IMR-90 (cell line): ENCODE results near the gene RMDN2. TPM values are rescaled to one million over a fixed set of nuclear protein-coding genes. Genes with fewer than 3 reads are reported as not detected.

ENCODE experiments used
- ATAC-seq: fragments of 200-7000 bp; cut with Tn5 transposase; 2 replicates; pipeline ENCODE4 v1.9.1; 2020; ENCODE audit warnings: low read depth, mild to moderate bottlenecking, moderate library complexity
- BruUV-seq: library from RNA; stranded (reverse); fragments of 400-500 nt; replicated peaks from 2 replicates; lab custom pipeline; 2021; lab: Mats Ljungman, UMichigan
- CTCF ChIA-PET: fragments of 300-600 bp; formaldehyde crosslinking; extraction: SDS; loops from one replicate; lab custom pipeline; 2021; ENCODE audit warnings: antibody characterized with exemption; lab: Yijun Ruan, JAX
- POLR2A ChIA-PET: fragments of 300-600 bp; sonication (Branson Sonifier 250); formaldehyde crosslinking; loops from one replicate; lab custom pipeline; 2022; ENCODE audit warnings: antibody characterized with exemption; ENCODE audit not compliant: unreplicated experiment; lab: Charles Lee
- DNase-seq: peaks from one replicate; pipeline ENCODE4 v3.0.0; 2013
- H2AFZ ChIP-seq: replicated peaks from 2 replicates; pipeline ENCODE3; 2013; ENCODE audit warnings: low read length, mild to moderate bottlenecking; ENCODE audit not compliant: poor library complexity
- H2AK5ac ChIP-seq: 2 replicates; pipeline ENCODE4 v1.6.1; 2013; ENCODE audit warnings: low read depth, low read length, inconsistent platforms
- H2AK9ac ChIP-seq: replicated peaks from 2 replicates; pipeline ENCODE3; 2013; ENCODE audit warnings: mild to moderate bottlenecking, low read depth, low read length, moderate library complexity; ENCODE audit not compliant: poor library complexity
- H2BK120ac ChIP-seq: 2 replicates; pipeline ENCODE4 v1.6.1; 2013; ENCODE audit warnings: low read depth, low read length, inconsistent platforms
- H2BK15ac ChIP-seq: 3 replicates; pipeline ENCODE4 v1.6.1; 2013; ENCODE audit warnings: low read depth, low read length, inconsistent platforms
- H2BK20ac ChIP-seq: 2 replicates; pipeline ENCODE4 v1.6.1; 2013; ENCODE audit warnings: low read depth, mild to moderate bottlenecking, inconsistent platforms, low read length, moderate library complexity
- H2BK5ac ChIP-seq: 2 replicates; pipeline ENCODE4 v1.6.1; 2013; ENCODE audit warnings: mild to moderate bottlenecking, low read depth, low read length, inconsistent platforms; ENCODE audit not compliant: poor library complexity, severe bottlenecking
- H3K14ac ChIP-seq: replicated peaks from 2 replicates; pipeline ENCODE4 v1.6.1; 2013; ENCODE audit warnings: low read depth, low read length, inconsistent platforms
- H3K18ac ChIP-seq: 2 replicates; pipeline ENCODE4 v1.6.1; 2013; ENCODE audit warnings: low read depth, low read length, control low read depth
- H3K23ac ChIP-seq: 2 replicates; pipeline ENCODE4 v1.6.1; 2013; ENCODE audit warnings: low read depth, low read length, inconsistent platforms
- H3K27ac ChIP-seq: 2 replicates; pipeline ENCODE4 v1.5.1; 2013; ENCODE audit warnings: mild to moderate bottlenecking, control low read depth, low read length; ENCODE audit not compliant: insufficient read depth
- H3K27me3 ChIP-seq: 2 replicates; pipeline ENCODE4 v1.6.1; 2013; ENCODE audit warnings: low read length; ENCODE audit not compliant: control insufficient read depth, insufficient read depth
- H3K36me3 ChIP-seq: 2 replicates; pipeline ENCODE4 v1.6.1; 2013; ENCODE audit warnings: low read length, mixed read lengths; ENCODE audit not compliant: control insufficient read depth, insufficient read depth
- H3K4ac ChIP-seq: 2 replicates; pipeline ENCODE4 v1.6.1; 2013; ENCODE audit warnings: low read depth, low read length, inconsistent platforms
- H3K4me1 ChIP-seq: 2 replicates; pipeline ENCODE4 v1.6.1; 2013; ENCODE audit warnings: low read length, mixed read lengths; ENCODE audit not compliant: control insufficient read depth, insufficient read depth
- H3K4me2 ChIP-seq: 2 replicates; pipeline ENCODE4 v1.6.1; 2013; ENCODE audit warnings: low read depth, mild to moderate bottlenecking, control low read depth, low read length, moderate library complexity
- H3K4me3 ChIP-seq: 2 replicates; pipeline ENCODE4 v1.5.1; 2013; ENCODE audit warnings: low read depth, mild to moderate bottlenecking, control low read depth, low read length, moderate library complexity; ENCODE audit not compliant: insufficient read depth
- H3K56ac ChIP-seq: 2 replicates; pipeline ENCODE4 v1.6.1; 2013; ENCODE audit warnings: low read length, inconsistent platforms; ENCODE audit not compliant: insufficient read depth; ENCODE audit errors: extremely low read depth
- H3K79me1 ChIP-seq, 2 experiments: 2 replicates each; pipeline ENCODE4 v1.6.1; 2013; ENCODE audit warnings: low read length in 2 of 2, inconsistent platforms in 1 of 2, low read depth in 1 of 2
- H3K9ac ChIP-seq: 2 replicates; pipeline ENCODE4 v1.6.1; 2013; ENCODE audit warnings: low read depth, low read length, control low read depth
- H3K9me1 ChIP-seq: 2 replicates; pipeline ENCODE4 v1.6.1; 2013; ENCODE audit warnings: low read length, inconsistent platforms; ENCODE audit not compliant: insufficient read depth
- H3K9me3 ChIP-seq: 2 replicates; pipeline ENCODE4 v1.6.1; 2013; ENCODE audit warnings: low read length; ENCODE audit not compliant: control insufficient read depth, insufficient read depth
- H4K20me1 ChIP-seq: 2 replicates; pipeline ENCODE4 v1.6.1; 2013; ENCODE audit warnings: low read length, inconsistent platforms; ENCODE audit not compliant: insufficient read depth
- H4K5ac ChIP-seq: 2 replicates; pipeline ENCODE4 v1.6.1; 2013; ENCODE audit warnings: mild to moderate bottlenecking, low read depth, low read length, control low read depth
- H4K8ac ChIP-seq, 2 experiments: 2 replicates each; pipeline ENCODE4 v1.6.1; 2013; ENCODE audit warnings: low read depth in 2 of 2, low read length in 2 of 2, control low read depth in 1 of 2, inconsistent platforms in 1 of 2
- H4K91ac ChIP-seq: 2 replicates; pipeline ENCODE4 v1.6.1; 2013; ENCODE audit warnings: low read depth, low read length, inconsistent platforms; ENCODE audit not compliant: insufficient read depth
- BHLHE40 ChIP-seq: fragments of 150-350 bp; IDR thresholded peaks from 2 replicates; pipeline ENCODE4 v1.6.1; 2016; ENCODE audit warnings: mild to moderate bottlenecking, low read depth, low read length
- CEBPB ChIP-seq: IDR thresholded peaks from 2 replicates; pipeline ENCODE4 v1.6.1; 2012; ENCODE audit warnings: low read depth, low read length, improper control_type of control experiment
- CTCF ChIP-seq: conservative IDR thresholded peaks from 2 replicates; pipeline ENCODE4 v1.5.1; 2012; ENCODE audit warnings: mild to moderate bottlenecking, low read depth, low read length, improper control_type of control experiment
- MAFK ChIP-seq: IDR thresholded peaks from 2 replicates; pipeline ENCODE4 v1.6.1; 2012; ENCODE audit warnings: low read depth, low read length, improper control_type of control experiment
- MXI1 ChIP-seq: IDR thresholded peaks from 2 replicates; pipeline ENCODE4 v1.6.1; 2012; ENCODE audit warnings: low read depth, mild to moderate bottlenecking, low read length, moderate library complexity, borderline replicate concordance
- NFE2L2 ChIP-seq: fragments of 150-350 bp; IDR thresholded peaks from 2 replicates; pipeline ENCODE4 v1.6.1; 2016; ENCODE audit warnings: low read depth, mild to moderate bottlenecking, low read length
- RAD21 ChIP-seq: IDR thresholded peaks from 2 replicates; pipeline ENCODE4 v1.6.1; 2012; ENCODE audit warnings: low read length, improper control_type of control experiment
- RCOR1 ChIP-seq: IDR thresholded peaks from 2 replicates; pipeline ENCODE4 v1.6.1; 2012; ENCODE audit warnings: mild to moderate bottlenecking, low read length, improper control_type of control experiment; ENCODE audit not compliant: insufficient replicate concordance
- RFX5 ChIP-seq: IDR thresholded peaks from 2 replicates; pipeline ENCODE4 v1.8.0; 2012; ENCODE audit warnings: low read depth, mild to moderate bottlenecking, low read length, moderate library complexity
- SMC3 ChIP-seq: fragments of 150-350 bp; IDR thresholded peaks from 2 replicates; pipeline ENCODE4 v1.6.1; 2016; ENCODE audit warnings: low read depth, mild to moderate bottlenecking, antibody characterized with exemption, low read length, moderate library complexity
- USF2 ChIP-seq: fragments of 150-350 bp; IDR thresholded peaks from 2 replicates; pipeline ENCODE4 v1.6.1; 2017; ENCODE audit warnings: mild to moderate bottlenecking, antibody characterized with exemption, low read length, low read depth
- WGBS, 2 experiments: methylation state at CpG; one replicate each; pipeline versions ENCODE4 v1.1.5 to v1.1.7; 2013; ENCODE audit warnings: missing lambda C conversion rate in 2 of 2; ENCODE audit not compliant: insufficient read length in 1 of 2; ENCODE audit errors: extremely low coverage in 2 of 2; 5-methylcytosine and 5-hydroxymethylcytosine counted together
- dilution Hi-C: fragments of 300-500 bp; cut with HindIII; formaldehyde crosslinking; loops from one replicate; pipeline ENCODE4 v1.14.3; 2018; ENCODE audit warnings: low sequenced_read_pairs; ENCODE audit not compliant: unreplicated experiment
- in situ Hi-C: fragments of 300-500 bp; cut with MboI; formaldehyde crosslinking; loops from 3 replicates; pipeline ENCODE4 v1.14.3; 2019; ENCODE audit warnings: low sequenced_read_pairs, inconsistent platforms, mixed read lengths
- intact Hi-C: fragments of 100-400 bp; cut with micrococcal nuclease; formaldehyde crosslinking; loops from 2 replicates; pipeline ENCODE4 v1.10.0; 2022
- polyA plus RNA-seq, 3 experiments: library from polyadenylated mRNA; depleted of rRNA; stranded (reverse); fragments of >200 nt; gene quantifications; 2 replicates each; pipeline ENCODE4 v1.2.3, GENCODE V29; 2012; ENCODE audit warnings: low replicate concordance in 1 of 3
- total RNA-seq: library from RNA; depleted of rRNA; stranded (reverse); fragments of >200 nt; gene quantifications from 2 replicates; pipeline ENCODE4 v1.2.3, GENCODE V29; 2012

RMDN2 gene
- total and polyA plus RNA-seq, 2 of the 4 experiments (the other 2 are of a cell fraction), result 2.3 to 3.0 TPM

GRCh38 chr2:38029512-38029911, 104.4 kb downstream of the RMDN2 start:
- no peak overlapping the region for H3K9ac ChIP-seq
- no peak for DNase-seq
- POLR2A ChIA-PET, result no interaction called here

More at GRCh38 chr2:38029512-38029911, 104.4 kb downstream of the RMDN2 start:
- Histone ChIP-seq H2BK5ac (no peak overlapping the region), H2AK9ac (no peak overlapping the region), H3K36me3 (no peaks in the 10 kb centered on the region), H3K23ac (no peak overlapping the region), H3K9me3 (no peaks in the 10 kb centered on the region), H3K4ac (no peak overlapping the region), H2BK15ac (no peak overlapping the region), H3K4me3 (no peak overlapping the region), H2AK5ac (no peak overlapping the region), H3K4me2 (no peak overlapping the region), H3K18ac (no peak overlapping the region), H4K20me1 (no peaks in the 10 kb centered on the region), H4K8ac (no peak overlapping the region), H3K14ac (no peak overlapping the region), H3K27ac (no peak overlapping the region), H2BK120ac (no peak overlapping the region), H2AFZ (no peak overlapping the region), H4K91ac (no peak overlapping the region), H4K5ac (no peak overlapping the region), H3K56ac (no peak overlapping the region), H2BK20ac (no peak overlapping the region), H3K4me1 (no peaks in the 10 kb centered on the region), H3K27me3 (peaks cover 4% of the 10 kb centered on the region), H3K79me1 (no peaks in the 10 kb centered on the region), H3K9me1 (no peaks in the 10 kb centered on the region)
- intact Hi-C loops, result no loop called here
- TF ChIP-seq RAD21 (no peak), NFE2L2 (no peak), CTCF (no peak), RCOR1 (no peak), RFX5 (no peak), SMC3 (no peak), USF2 (no peak), BHLHE40 (no peak), CEBPB (no peak), MAFK (no peak), MXI1 (no peak)
- BruUV-seq, result no TSS peak
- CTCF ChIA-PET, result no interaction called here
- no peak for ATAC-seq
- no CpG with 5 or more reads among the region's 5 CpGs for WGBS, 2 experiments
- in situ Hi-C loops, result no loop called here
- dilution Hi-C loops, result no loop called here
